Astrocyte (in vitro differentiated cells and primary cell): ENCODE data around the gene TSC1.

Source experiments
- EZH2 ChIP-seq: IDR thresholded peaks from 2 replicates; pipeline ENCODE4 v1.6.1; 2012; ENCODE audit warnings: mild to moderate bottlenecking, low read length, inconsistent platforms; ENCODE audit not compliant: insufficient read depth
- TF ChIP-seq, protein P1 (sequence below): IDR thresholded peaks from 2 replicates; pipeline ENCODE4 v1.5.1; 2011; ENCODE audit warnings: low read depth, mild to moderate bottlenecking, inconsistent platforms, low read length, moderate library complexity; ENCODE audit not compliant: insufficient read depth

DNA sequence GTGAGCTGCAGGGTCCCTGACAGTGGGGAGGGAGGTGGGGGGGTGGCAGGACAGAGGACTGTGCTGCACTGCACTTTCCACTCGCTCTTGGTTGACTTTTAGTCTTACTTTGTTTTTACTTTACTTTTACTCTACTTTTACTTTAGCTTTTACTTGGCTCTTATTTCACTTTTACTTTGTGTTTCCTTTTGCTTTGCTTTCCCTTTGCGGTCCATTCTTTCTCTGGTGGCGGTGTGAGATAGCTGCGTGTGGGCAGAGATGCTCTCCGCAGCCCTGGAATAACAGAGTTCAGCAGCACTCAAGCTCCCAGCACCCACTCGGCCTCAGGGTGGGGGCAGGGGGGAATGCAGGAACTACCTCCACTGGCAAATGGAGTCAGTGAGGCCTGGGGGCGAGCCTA, 71.0 kb downstream of the TSC1 start:
- TF ChIP-seq, protein P1, sequence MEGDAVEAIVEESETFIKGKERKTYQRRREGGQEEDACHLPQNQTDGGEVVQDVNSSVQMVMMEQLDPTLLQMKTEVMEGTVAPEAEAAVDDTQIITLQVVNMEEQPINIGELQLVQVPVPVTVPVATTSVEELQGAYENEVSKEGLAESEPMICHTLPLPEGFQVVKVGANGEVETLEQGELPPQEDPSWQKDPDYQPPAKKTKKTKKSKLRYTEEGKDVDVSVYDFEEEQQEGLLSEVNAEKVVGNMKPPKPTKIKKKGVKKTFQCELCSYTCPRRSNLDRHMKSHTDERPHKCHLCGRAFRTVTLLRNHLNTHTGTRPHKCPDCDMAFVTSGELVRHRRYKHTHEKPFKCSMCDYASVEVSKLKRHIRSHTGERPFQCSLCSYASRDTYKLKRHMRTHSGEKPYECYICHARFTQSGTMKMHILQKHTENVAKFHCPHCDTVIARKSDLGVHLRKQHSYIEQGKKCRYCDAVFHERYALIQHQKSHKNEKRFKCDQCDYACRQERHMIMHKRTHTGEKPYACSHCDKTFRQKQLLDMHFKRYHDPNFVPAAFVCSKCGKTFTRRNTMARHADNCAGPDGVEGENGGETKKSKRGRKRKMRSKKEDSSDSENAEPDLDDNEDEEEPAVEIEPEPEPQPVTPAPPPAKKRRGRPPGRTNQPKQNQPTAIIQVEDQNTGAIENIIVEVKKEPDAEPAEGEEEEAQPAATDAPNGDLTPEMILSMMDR = no peak
- no peak for TF ChIP-seq EZH2
